Coronary artery (tissue), 2 donors: ENCODE measurements around the gene THRAP3.

ENCODE experiments used
- DNase-seq: peaks from one replicate; pipeline ENCODE4 v3.0.0-alpha.2; 2017; ENCODE audit warnings: low spot score
- H3K27ac ChIP-seq, 2 donors: fragments of 200-600 bp; sonication (generic); one replicate each; pipeline ENCODE4 v1.5.1; 2016 to 2019
- H3K4me3 ChIP-seq: fragments of 200-600 bp; sonication (generic); 2 replicates; pipeline ENCODE4 v1.5.1; 2016; ENCODE audit warnings: mild to moderate bottlenecking, moderate library complexity
- TF ChIP-seq, protein P1 (sequence below): fragments of 200-600 bp; sonication (generic); IDR thresholded peaks from one replicate; pipeline ENCODE4 v1.5.1; 2019; ENCODE audit warnings: antibody characterized with exemption

Gene THRAP3

DNA sequence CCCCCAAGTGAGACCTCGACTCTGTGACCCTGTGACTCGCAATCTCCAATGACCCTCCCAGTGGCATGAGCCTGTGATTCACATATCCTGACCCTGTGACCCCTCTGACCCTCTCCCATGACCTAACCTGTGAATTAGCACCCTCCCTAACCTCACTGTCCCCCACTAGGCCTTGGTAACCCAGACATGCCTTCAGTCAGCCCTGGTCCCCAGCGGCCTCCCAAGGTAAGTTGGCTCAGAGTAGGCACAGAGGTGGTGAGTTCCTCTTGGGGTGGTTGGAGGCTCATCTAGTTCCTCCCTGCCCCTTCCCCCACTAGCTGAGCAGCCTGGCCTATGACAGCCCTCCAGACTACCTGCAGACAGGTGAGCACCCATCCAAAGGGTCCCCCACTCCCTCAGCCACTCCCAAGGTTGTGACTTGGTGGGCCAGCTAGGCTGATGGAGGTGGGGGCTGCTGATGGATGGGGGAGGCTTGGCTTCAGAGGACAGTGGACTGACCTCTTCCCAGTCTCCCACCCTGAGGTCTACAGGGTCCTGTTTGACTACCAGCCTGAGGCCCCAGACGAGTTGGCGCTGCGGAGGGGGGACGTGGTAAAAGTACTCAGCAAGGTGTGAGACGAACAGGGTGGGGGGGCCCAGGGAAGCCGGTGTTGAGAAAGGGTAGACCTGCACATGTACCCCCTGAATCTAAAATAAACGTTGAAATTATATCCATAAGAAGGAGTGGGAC is 83.5 kb downstream of the THRAP3 start:
- H3K4me3 ChIP-seq = peak overlapping the region; percentile 83
- no peak for DNase-seq
- TF ChIP-seq, protein P1, sequence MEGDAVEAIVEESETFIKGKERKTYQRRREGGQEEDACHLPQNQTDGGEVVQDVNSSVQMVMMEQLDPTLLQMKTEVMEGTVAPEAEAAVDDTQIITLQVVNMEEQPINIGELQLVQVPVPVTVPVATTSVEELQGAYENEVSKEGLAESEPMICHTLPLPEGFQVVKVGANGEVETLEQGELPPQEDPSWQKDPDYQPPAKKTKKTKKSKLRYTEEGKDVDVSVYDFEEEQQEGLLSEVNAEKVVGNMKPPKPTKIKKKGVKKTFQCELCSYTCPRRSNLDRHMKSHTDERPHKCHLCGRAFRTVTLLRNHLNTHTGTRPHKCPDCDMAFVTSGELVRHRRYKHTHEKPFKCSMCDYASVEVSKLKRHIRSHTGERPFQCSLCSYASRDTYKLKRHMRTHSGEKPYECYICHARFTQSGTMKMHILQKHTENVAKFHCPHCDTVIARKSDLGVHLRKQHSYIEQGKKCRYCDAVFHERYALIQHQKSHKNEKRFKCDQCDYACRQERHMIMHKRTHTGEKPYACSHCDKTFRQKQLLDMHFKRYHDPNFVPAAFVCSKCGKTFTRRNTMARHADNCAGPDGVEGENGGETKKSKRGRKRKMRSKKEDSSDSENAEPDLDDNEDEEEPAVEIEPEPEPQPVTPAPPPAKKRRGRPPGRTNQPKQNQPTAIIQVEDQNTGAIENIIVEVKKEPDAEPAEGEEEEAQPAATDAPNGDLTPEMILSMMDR = no peak
- no peak overlapping the region for H3K27ac ChIP-seq

DNA sequence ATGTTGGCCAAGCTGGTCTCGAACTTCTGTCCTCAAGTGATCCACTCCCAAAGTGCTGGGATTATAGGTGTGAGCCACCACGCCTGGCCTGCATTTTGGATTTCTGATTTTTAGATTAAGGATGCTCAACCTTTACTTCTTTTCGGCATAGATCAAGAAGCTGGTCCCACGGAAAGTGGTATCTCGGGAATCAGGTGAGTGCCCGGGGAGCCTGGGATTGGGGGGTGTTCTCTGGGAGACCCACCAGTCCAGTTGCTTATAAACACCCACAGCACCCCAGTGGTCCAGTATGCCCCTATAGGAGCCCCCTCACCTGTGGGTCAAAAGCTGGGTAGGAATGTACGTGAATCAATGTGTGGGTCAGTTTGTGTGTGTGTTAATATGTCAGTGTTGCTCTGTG is 85.2 kb downstream of the THRAP3 start:
- H3K4me3 ChIP-seq = no peak overlapping the region
- no peak for DNase-seq
- H3K27ac ChIP-seq = no peak overlapping the region
- TF ChIP-seq, protein P1 = no peak

DNA sequence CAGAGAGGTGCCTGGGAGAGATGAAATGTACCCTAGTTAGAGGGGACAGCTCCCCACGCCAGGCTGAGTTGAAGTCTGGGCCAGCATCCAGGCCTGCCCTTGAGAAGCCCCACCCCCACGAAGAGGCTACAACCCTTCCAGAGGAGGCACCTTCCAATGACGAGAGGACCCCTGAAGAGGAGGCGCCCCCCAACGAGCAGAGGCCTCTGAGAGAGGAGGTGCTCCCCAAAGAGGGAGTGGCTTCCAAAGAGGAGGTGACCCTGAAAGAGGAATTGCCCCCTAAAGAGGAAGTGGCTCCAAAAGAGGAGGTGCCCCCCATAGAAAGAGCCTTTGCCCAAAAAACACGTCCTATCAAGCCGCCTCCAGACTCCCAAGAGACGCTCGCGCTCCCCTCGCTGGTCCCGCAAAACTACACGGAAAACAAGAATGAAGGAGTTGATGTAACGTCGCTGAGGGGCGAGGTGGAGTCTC is 96.1 kb downstream of the THRAP3 start:
- TF ChIP-seq, protein P1 = no peak
- H3K27ac ChIP-seq = peak overlapping the region; percentile 93 to 98
- DNase-seq = no peak
- H3K4me3 ChIP-seq = peak overlapping the region; percentile 91

DNA sequence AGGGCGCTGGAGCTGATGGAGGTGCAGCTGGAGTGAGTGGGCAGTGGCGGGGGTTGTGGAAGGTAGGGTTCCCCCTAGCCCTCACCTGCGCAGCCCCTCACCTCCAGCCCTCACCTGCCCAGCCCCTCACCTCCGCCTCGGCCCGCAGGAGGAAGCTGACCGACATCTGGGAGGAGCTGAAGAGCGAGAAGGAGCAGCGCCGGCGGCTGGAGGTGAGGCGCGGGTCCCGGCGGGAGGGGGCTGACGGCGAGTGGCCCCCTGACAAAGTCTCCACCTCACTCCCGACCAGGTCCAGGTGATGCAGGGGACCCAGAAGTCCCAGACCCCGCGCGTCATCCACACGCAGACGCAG is 96.5 kb downstream of the THRAP3 start:
- no peak for DNase-seq
- Histone ChIP-seq H3K27ac (peak overlapping the region; percentile 93 to 98), H3K4me3 (peak overlapping the region; percentile 91)
- TF ChIP-seq, protein P1 = no peak

DNA sequence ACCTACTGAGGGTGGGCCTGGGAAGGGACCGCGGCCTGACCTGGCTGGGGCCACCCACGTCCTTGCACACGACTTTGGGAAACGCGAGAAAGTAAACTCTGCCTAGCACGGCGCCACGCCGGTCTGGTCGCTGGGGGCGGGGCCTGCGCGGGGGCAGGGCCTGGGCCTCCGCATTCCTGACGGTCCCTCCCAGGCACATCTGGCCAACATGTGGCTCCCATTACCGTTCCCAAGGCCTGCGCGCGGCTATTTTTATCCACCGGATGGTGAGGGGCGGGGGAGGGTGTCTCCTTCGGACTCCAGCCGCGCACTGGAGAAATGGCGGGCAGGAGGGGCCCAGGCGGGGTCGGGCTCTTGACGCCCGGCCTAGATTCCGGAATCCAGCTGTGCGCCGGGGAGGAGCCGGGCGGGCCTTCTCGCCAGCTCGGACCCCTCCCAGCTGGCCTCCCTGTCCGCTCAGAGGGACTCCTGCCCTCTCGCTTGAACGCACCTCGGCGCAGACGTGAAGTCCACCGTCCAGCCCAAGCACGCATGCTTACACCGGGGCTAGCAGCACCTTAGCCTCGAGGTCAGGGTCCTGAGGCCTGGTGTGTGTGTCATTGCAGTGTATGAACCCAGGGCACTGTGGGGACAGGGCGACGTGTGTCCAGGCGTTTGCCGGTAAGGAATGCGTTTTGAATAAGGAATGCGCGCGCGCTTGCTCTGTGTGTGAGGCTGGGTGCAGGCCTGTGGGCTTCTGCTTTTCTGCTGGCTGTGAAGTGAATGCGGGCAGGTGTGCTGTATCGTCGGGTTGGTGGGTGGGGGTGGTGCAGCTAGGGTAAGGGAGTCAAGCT is 97.1 kb downstream of the THRAP3 start:
- TF ChIP-seq, protein P1 = no peak
- peak overlapping the region; percentile 91 for H3K4me3 ChIP-seq
- peak overlapping the region; percentile 93 to 98 for H3K27ac ChIP-seq
- DNase-seq = peak; percentile 89

DNA sequence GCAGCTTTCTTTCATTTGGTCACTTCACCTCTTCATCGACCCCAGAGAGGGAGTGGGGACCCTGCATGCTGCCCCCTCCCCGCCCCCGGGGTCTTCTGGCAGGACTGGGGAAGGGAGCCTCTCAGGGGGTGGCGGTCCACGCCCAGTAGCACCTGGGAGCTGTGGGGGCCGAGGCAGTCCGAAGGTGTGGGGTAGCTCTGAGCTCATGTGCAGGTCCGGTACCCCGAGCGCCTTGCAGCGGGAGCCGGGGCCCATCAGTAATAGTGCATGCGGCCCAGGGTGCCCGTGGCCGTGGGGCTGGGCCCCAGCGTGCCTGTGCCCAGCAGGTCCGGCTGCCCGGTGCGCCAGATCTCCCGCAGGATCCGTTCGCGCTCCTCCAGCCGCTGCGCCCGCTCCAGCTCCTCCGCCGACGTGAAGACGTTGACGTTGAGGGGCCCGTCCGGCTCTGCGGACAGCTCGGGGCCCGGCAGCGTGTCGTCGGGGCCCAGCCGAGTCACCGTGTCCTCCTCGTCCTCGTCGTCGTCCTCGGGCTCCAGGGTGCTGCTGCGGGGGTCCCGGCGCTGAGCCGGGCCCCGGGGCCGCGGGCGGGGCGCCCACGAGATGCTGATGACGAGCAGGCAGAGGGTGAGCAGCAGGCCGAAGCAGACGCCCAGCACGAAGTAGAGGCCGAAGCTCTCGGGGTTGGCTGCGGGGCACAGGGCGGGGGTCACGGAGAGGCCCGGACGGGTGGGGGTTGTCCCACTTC is 98.0 kb downstream of the THRAP3 start:
- Histone ChIP-seq H3K27ac (peak overlapping the region; percentile 93 to 98), H3K4me3 (peak overlapping the region; percentile 91)
- no peak for DNase-seq
- TF ChIP-seq, protein P1 = no peak
